Stimulated activated CD4-positive, alpha-beta T cell treated with anti-CD3 and anti-CD28 coated beads, Interleukin-2, amount 100 ng/mL, for 48 hours (primary cell): ENCODE data around the gene HTD2.
"Not testable (repeated sequence)": the region's sequence is repeated elsewhere in the genome, so short reads cannot be mapped to it uniquely, and the experiment has no call there.

ENCODE experiments used
- DNase-seq, 2 donors: peaks; one replicate each; pipeline ENCODE4 v3.0.0-alpha.2; 2020

HTD2 gene

GRCh38 chr3:58305882-58306711, at the start of gene HTD2, which contains the start of gene RPP14:
Gene HTD2, plus strand, starts transcription at chr3:58306520. Its CDS starts 11,094 bp downstream, at chr3:58317614.
Gene RPP14, plus strand, starts transcription at chr3:58306245. Its CDS starts 4,085 bp downstream, at chr3:58310330.
- DNase-seq, result peak; percentile 99

DNA sequence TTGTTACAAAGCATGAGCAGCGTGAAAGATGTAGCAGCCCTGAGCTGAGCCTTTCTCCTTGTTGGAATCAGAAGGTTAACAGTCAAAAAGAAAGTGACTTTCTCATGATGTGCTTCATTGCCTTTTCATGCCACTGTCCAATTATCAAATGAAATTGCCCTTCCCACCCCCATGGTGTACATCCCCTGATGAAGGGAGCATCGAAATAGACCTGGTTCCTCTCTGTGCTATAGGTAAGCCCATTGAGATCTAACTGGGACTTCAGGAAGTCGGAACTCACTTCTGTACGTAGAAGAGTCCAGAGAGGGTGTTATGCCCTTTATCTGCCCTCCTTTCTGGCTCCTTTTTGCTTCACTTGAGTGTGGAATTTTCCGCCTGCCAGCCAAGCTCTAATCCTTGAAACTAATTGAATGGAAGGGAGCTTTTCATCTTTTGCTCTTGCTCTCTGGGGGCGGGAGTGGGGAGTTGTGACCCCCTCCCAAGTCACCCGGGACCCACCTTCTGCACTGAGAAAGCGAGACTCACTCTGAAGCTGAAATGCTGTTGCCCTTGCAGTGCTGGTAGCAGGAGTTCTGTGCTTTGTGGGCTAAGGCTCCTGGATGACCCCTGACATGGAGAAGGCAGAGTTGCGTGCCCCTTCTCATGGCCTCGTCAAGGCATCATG, 47.8 kb upstream of the HTD2 start:
- DNase-seq, result no peak

DNA sequence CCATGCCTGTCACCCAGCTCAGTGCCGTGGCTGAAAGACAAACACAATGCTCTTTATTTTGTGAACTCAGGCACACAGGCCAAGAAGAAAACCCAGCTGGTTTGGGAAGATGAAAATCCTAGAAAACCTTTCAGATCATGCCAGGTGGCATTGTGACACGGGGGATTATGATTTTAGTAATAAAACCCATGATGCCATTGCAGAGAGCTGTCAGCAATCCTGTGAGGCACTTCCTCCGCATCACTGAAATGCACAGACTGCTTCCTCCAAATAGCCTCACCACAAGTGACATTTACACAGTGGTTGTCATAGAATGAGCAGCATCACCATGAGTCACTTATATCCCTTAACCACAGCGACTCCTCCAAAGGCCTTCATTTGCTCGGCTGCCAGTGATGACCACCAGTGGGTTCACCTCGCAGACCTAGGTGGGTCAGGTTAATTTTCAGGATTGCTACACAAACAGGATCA, 46.0 kb upstream of the HTD2 start:
- DNase-seq, result no peak

DNA sequence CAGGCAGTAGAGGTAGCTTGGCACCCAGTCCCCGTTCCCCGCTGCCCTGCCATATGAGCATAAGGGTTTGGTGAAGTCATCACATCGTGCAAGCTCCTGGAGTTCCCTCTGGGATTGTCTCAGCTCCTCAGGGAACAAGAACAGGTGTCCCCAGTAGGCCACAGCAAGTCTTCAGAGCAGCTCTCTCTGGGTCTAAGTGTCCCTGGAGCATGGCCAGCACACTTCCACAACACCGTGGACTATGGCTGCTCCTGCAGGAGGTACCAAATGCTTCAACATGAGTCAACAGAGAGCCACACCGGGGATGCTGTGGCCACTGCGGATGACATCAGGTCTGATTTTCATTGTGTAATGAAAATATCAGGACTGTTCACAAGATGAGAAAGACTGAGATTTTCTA, 45.6 kb upstream of the HTD2 start:
- no peak for DNase-seq

DNA sequence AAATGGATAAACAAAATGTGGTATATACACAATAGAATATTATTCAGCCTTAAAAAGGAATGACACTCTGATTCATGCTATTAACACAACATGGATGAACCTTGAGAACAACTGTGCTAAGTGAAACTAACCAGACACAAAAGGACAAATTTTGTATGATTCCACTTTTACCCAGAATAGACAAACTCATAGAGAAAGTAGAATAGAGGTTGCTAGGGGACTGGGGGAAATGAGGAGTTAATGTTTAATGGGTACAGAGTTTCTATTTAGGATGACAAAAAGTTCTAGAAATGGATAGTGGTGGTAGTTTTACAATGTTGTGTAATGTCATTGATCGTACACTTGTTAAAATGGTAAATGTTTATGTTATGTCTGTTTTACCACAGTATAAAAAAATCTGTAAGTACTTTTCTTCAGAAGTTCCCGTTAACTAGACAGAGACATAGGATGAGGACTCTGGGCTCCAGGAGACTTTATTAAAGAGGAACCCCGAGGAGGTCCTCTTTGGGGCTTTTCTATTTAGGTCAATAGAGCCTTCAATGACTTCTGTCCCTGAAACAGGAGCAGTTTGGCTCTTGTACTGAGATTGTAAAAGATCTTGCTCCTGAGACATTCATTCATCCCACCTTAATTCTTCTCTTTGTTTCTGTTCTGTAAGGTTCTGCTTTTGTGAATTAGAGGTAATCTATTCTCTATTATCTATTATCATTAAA, 44.2 kb upstream of the HTD2 start:
- no peak for DNase-seq

DNA sequence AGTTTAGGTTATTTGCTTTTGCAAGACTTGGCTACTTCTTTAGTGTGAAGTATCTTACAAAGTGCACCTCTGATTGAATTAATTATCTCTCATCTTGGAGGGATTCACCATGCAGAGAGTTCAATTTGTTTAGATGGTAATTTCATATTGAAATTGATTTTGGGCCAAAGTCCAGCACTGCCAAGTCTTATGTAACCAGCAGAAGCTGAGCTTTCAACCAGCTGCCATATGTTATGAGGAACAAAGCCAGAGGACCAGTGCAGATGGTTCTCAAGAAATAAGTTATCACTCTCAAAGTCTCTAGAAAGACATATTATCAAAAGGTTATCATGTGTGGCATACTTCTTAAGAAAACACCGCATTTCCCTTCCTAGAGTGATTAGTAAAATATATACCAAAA, 39.7 kb upstream of the HTD2 start:
- DNase-seq, result no peak

DNA sequence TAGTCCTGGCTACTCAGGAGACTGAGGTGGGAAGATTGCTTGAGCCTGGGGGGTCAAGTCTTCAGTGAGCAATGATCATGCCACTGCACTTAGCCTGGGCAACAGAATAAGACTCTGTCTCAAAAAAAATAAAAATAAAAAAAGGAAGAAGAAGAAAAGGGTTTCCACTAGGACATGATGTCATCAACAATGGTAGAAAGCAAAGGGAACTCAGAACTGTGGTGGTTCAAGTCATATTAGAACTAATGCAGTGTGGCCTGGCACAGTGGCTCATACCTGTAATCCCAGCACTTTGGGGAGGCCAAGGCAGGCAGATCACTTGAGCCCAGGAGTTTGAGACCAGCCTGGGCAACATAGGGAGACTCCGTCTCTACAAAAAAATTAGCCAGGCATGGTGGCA, 38.8 kb upstream of the HTD2 start:
- DNase-seq, result not testable (repeated sequence)

DNA sequence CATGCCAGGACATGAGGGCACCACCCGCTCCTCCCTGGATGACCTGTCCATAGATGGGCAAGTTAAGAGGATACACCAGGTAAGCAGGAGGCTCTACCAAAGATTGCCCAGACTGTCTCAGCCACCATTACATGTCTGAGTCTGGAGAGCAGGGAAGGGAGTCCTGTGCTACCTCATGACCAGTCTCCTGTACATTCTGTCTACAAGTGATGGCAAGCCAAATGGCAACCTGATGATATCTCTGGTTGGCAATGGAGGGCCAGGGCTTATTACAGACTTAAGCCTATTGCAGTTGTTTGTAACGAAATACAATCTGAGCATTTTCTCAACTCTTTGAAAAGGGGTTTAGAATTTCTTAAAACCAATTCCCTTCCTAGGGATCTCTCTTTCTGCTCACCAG, 37.0 kb upstream of the HTD2 start:
- no peak for DNase-seq

GRCh38 chr3:58270485-58270884, 35.8 kb upstream of the HTD2 start:
- no peak for DNase-seq

GRCh38 chr3:58271901-58272501, 34.3 kb upstream of the HTD2 start:
- no peak for DNase-seq

- no peak for DNase-seq
These were observed 33.4 kb upstream of the HTD2 start for GRCh38 chr3:58272891-58273290.

- not testable (repeated sequence) for DNase-seq
These were observed 33.0 kb upstream of the HTD2 start for GRCh38 chr3:58273362-58273761.

DNA sequence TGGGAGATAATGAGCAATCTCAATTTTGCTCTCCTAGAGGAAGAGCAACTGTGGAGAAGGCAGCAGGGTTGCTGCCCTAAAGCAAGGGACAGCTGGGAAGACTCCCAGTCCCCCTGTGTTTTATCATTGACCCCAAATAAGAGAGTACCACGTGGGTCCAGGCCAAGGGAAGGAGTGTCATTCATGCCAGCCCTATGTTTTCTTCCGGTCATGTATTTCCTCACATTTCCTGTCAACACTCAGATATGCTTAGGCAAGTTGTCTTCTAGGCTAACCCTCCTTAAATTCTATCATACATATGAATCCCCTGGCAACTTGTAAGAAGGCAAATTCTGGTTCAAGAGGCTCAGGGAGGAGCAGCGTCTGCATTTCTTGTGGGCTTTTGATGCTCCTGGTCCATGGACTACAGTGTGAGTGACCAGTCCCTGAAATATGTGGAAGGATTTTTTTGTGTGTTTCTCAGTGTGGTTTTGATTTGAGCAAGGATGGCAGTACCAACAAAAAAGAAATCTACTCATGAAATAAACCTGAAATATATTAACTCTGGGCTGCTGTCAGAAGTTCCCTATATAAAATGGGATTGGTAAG, 32.2 kb upstream of the HTD2 start:
- no peak for DNase-seq

- DNase-seq, result no peak
These were observed 25.3 kb upstream of the HTD2 start for GRCh38 chr3:58281069-58281468.

DNA sequence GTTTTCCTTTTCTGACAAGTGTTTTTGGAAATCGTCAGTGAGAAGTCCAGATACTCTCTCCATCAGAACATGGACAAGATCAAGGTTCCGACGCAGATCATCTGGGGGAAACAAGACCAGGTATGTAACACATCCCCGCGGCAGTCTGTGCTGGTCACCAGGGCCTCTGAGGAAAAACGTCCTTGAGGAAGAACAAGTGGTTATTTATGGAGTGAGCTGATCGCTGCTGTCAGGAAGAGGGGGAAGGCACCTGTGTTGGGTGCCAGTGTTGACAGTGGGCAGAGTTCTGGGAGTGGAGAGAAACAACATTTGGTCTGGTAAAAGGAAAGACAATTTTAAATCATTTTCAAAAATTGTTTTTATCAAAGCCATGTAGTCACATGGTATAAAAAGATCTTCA, 21.0 kb upstream of the HTD2 start:
- DNase-seq, result no peak

DNA sequence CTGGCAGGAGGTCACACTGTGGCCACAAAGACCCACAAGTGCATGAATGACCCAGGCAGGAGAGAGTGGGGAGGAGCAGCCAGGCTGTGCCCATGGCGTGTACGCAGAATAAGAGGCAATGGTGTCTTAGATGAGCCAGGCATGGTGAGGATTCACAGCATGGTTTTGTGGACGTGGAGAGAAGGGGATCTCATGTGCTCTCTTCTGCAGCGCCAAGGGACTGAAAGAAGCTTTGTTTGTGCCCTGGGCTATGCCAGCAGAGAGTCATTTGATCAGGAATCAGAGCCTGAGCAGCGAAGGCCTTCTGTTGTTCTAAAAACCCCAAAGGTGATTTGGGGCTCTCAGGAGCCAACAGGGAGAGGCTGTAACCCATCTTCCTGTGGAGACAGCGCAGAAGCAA, 19.0 kb upstream of the HTD2 start:
- DNase-seq, result no peak

GRCh38 chr3:58288011-58288728, 18.1 kb upstream of the HTD2 start:
- no peak for DNase-seq

GRCh38 chr3:58288964-58289613, 17.2 kb upstream of the HTD2 start:
- DNase-seq, result not testable (repeated sequence)

DNA sequence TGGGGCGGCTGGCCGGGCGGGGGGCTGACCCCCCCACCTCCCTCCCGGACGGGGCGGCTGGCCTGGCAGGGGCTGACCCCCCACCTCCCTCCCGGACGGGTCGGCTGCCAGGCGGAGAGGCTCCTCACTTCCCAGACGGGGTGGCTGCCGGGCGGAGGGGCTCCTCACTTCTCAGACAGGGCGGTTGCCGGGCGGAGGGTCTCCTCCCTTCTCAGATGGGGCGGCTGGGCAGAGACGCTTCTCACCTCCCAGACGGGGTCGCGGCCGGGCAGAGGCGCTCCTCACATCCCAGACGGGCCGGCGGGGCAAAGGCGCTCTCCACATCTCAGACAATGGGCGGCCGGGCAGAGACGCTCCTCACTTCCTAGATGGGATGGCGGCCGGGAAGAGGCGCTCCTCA, 15.9 kb upstream of the HTD2 start:
- not testable (repeated sequence) for DNase-seq

DNA sequence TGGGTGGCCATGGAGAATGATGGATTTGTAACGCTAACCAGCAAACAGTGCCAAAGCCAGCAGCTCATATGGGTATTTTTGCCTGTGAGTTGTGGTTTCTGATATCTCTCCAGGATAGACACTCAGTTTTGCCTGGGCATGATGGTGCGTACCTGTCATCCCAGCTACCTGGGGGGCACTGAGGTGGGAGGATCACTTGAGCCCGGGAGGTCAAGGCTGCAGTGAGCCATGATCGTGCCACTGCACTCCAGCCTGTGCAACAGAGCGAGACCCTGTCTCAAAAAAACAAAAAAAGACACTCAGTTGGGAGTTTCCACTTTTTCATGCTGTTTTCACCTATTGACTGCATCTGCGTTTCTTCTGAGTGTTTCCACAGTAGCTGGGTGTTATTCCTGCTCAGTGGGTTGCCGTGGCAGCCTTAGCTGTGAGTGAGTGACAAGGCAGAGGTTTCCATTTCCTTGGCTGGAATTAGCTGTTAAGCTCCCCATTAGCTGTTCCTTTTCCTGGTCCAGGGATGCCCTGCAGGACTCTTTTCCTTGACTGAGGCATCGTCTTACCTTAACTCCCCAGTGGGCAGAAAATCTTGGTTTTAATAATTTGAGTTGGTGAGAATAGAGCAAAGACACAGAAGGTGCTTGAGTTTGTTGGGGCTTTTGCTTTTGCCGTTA, 14.5 kb upstream of the HTD2 start:
- no peak for DNase-seq

DNA sequence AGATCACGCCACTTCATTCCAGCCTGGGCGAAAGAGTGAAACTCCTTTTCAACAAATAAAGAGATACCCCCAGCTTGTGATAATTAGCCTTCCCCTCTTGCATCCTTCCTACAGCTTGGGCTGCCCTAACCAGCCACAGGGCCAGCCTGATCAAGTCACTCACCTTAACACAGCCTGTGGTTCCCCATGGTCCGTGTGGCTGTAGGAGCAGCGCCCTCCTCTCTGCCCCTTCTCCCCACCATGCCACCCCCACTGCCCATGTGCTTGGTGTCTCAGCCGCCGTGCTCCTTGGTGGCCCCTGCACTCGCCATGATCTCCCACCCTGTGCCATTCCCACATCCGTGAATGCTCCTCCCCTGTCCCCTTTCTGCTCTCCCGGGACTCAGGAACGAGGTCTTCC, 13.5 kb upstream of the HTD2 start:
- DNase-seq, result no peak
